Muscle of leg (tissue), 11 donors: Measurements from ENCODE around the gene TXNL1. TPM values are rescaled to one million over a fixed set of nuclear protein-coding genes. Genes with fewer than 3 reads are reported as not detected.

Experiments used
- DNase-seq: peaks from one replicate; pipeline ENCODE4 v3.0.0; 2013
- H3K27ac ChIP-seq: one replicate; pipeline ENCODE4 v1.5.1; 2013; ENCODE audit warnings: mild to moderate bottlenecking, low read length, control low read depth
- H3K27me3 ChIP-seq: one replicate; pipeline ENCODE4 v1.6.1; 2013; ENCODE audit warnings: low read length; ENCODE audit not compliant: control insufficient read depth, insufficient read depth
- H3K36me3 ChIP-seq: one replicate; pipeline ENCODE4 v1.6.1; 2013; ENCODE audit warnings: low read length; ENCODE audit not compliant: control insufficient read depth, insufficient read depth
- H3K4me1 ChIP-seq: one replicate; pipeline ENCODE4 v1.6.1; 2013; ENCODE audit warnings: low read length; ENCODE audit not compliant: control insufficient read depth, insufficient read depth
- H3K4me3 ChIP-seq: one replicate; pipeline ENCODE4 v1.5.1; 2013; ENCODE audit warnings: low read length, control low read depth
- H3K9me3 ChIP-seq: replicated peaks from 2 replicates; pipeline ENCODE4 v1.6.1; 2013; ENCODE audit warnings: low read depth, low read length; ENCODE audit not compliant: control insufficient read depth
- WGBS: methylation state at CpG from one replicate; pipeline ENCODE4 v1.1.5; 2013; ENCODE audit warnings: missing lambda C conversion rate; ENCODE audit not compliant: insufficient coverage; 5-methylcytosine and 5-hydroxymethylcytosine counted together
- polyA plus RNA-seq, 8 donors: library from polyadenylated mRNA; unstranded; fragments of 120-200 nt; gene quantifications; one replicate each; pipeline versions ENCODE4 v1.2.1 to v1.2.3, GENCODE V29; 2013; ENCODE audit warnings: inconsistent platforms in 1 of 8, low replicate concordance in 1 of 8; ENCODE audit not compliant: insufficient read length in 8 of 8, insufficient read depth in 1 of 8
- total RNA-seq: library from RNA; stranded (reverse); fragments of 120-200 nt; gene quantifications from one replicate; pipeline ENCODE4 v1.2.4, GENCODE V29; 2013

Gene TXNL1
- total and polyA plus RNA-seq, 9 donors = 54.6 to 125 (median 103) TPM

GRCh38 chr18:56632070-56633022 lies 6.0 kb downstream of the TXNL1 start:
- Histone ChIP-seq H3K27ac (no peak overlapping the region), H3K4me1 (no peaks in the 10 kb centered on the region), H3K27me3 (no peaks in the 10 kb centered on the region), H3K9me3 (no peaks in the 10 kb centered on the region), H3K4me3 (no peak overlapping the region), H3K36me3 (peaks cover 5% of the 10 kb centered on the region)
- WGBS = no CpG with 5 or more reads among the region's 7 CpGs
- no peak for DNase-seq

- no CpG with 5 or more reads among the region's 2 CpGs for WGBS
- Histone ChIP-seq H3K9me3 (no peaks in the 10 kb centered on the region), H3K4me3 (no peak overlapping the region), H3K36me3 (peaks cover 3% of the 10 kb centered on the region), H3K27ac (no peak overlapping the region), H3K27me3 (no peaks in the 10 kb centered on the region), H3K4me1 (no peaks in the 10 kb centered on the region)
- no peak for DNase-seq
Measured at GRCh38 chr18:56627991-56628390, 10.4 kb downstream of the TXNL1 start.

GRCh38 chr18:56615738-56616520 lies 22.5 kb downstream of the TXNL1 start:
- H3K27ac ChIP-seq = no peak overlapping the region
- no peaks in the 10 kb centered on the region for H3K4me1 ChIP-seq
- no peaks in the 10 kb centered on the region for H3K27me3 ChIP-seq
- H3K4me3 ChIP-seq = no peak overlapping the region
- peaks cover 42% of the 10 kb centered on the region for H3K36me3 ChIP-seq
- WGBS = 55% methylated on average over 4 of the region's 7 CpGs
- no peaks in the 10 kb centered on the region for H3K9me3 ChIP-seq
- DNase-seq = no peak

GRCh38 chr18:56606618-56607017 lies 31.8 kb downstream of the TXNL1 start:
- Histone ChIP-seq H3K9me3 (no peaks in the 10 kb centered on the region), H3K27me3 (no peaks in the 10 kb centered on the region), H3K4me3 (no peak overlapping the region), H3K27ac (no peak overlapping the region), H3K36me3 (peaks cover 24% of the 10 kb centered on the region), H3K4me1 (no peaks in the 10 kb centered on the region)
- DNase-seq = no peak
- no CpG with 5 or more reads among the region's 2 CpGs for WGBS

GRCh38 chr18:56598422-56598821 lies 40.0 kb downstream of the TXNL1 start:
- no peaks in the 10 kb centered on the region for H3K9me3 ChIP-seq
- no peaks in the 10 kb centered on the region for H3K27me3 ChIP-seq
- no CpG with 5 or more reads among the region's 4 CpGs for WGBS
- H3K4me1 ChIP-seq = no peaks in the 10 kb centered on the region
- H3K36me3 ChIP-seq = no peaks in the 10 kb centered on the region
- H3K27ac ChIP-seq = no peak overlapping the region
- no peak overlapping the region for H3K4me3 ChIP-seq
- peak; percentile 13 for DNase-seq

- no peak overlapping the region for H3K4me3 ChIP-seq
- H3K27me3 ChIP-seq = no peaks in the 10 kb centered on the region
- no CpG with 5 or more reads among the region's 4 CpGs for WGBS
- H3K4me1 ChIP-seq = no peaks in the 10 kb centered on the region
- H3K27ac ChIP-seq = no peak overlapping the region
- no peaks in the 10 kb centered on the region for H3K9me3 ChIP-seq
- DNase-seq = no peak
- no peaks in the 10 kb centered on the region for H3K36me3 ChIP-seq
Measured at GRCh38 chr18:56593906-56594305, 44.5 kb downstream of the TXNL1 start.

- Histone ChIP-seq H3K4me1 (peaks cover 5% of the 10 kb centered on the region), H3K27ac (no peak overlapping the region), H3K4me3 (no peak overlapping the region), H3K9me3 (peaks cover 2% of the 10 kb centered on the region), H3K27me3 (no peaks in the 10 kb centered on the region), H3K36me3 (no peaks in the 10 kb centered on the region)
- 0% methylated on average over 1 of the region's 3 CpGs for WGBS
- DNase-seq = no peak
Measured at GRCh38 chr18:56580026-56580425, 58.4 kb downstream of the TXNL1 start.

- H3K27me3 ChIP-seq = no peaks in the 10 kb centered on the region
- H3K4me1 ChIP-seq = peaks cover 10% of the 10 kb centered on the region
- no peaks in the 10 kb centered on the region for H3K36me3 ChIP-seq
- H3K4me3 ChIP-seq = no peak overlapping the region
- peaks cover 2% of the 10 kb centered on the region for H3K9me3 ChIP-seq
- H3K27ac ChIP-seq = no peak overlapping the region
- DNase-seq = no peak
Measured at GRCh38 chr18:56579451-56579850, 58.9 kb downstream of the TXNL1 start.

GRCh38 chr18:56576826-56577573 lies 61.4 kb downstream of the TXNL1 start:
- H3K4me3 ChIP-seq = no peak overlapping the region
- H3K9me3 ChIP-seq = peaks cover 2% of the 10 kb centered on the region
- H3K27me3 ChIP-seq = no peaks in the 10 kb centered on the region
- H3K4me1 ChIP-seq = peaks cover 13% of the 10 kb centered on the region
- H3K36me3 ChIP-seq = no peaks in the 10 kb centered on the region
- WGBS = 20% methylated on average over 1 of the region's 14 CpGs
- DNase-seq = peak; percentile 74
- peak overlapping the region; percentile 56 for H3K27ac ChIP-seq
